ENCODE data around the gene FBRS.

DNA sequence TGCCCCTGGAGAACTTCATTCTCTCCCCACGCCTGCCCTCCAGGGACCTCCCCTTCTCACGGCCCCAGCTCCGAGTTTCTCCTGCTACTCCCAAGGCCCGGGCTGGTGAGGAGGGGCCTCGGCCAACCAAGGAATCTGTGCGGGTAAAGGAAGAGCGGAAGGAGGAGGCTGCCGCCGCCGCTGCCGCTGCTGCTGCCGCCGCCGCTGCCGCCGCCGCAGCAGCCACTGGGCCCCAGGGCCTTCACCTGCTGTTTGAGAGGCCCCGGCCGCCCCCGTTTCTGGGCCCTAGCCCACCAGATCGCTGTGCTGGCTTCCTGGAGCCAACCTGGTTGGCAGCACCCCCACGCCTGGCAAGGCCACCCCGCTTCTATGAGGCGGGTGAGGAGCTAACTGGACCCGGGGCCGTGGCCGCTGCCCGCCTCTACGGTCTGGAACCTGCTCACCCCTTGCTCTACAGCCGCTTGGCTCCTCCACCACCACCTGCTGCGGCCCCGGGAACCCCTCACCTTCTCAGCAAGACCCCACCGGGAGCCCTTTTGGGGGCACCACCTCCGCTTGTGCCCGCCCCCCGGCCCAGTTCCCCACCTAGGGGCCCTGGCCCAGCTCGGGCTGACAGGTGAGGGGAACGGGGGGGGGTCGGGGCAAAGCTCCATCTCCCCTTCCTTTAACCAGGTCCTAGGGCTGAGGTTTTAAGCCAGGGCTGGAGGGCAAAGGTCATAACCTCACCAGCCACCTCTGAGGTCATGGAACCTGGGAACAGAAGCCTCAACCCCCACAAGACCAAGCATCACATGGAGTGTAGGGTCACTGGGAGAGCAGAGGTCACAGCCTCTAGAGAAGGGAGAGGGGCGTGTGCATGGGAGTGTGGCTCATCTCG lies 11.0 kb downstream of the FBRS start:
- TF ChIP-seq, protein P1, sequence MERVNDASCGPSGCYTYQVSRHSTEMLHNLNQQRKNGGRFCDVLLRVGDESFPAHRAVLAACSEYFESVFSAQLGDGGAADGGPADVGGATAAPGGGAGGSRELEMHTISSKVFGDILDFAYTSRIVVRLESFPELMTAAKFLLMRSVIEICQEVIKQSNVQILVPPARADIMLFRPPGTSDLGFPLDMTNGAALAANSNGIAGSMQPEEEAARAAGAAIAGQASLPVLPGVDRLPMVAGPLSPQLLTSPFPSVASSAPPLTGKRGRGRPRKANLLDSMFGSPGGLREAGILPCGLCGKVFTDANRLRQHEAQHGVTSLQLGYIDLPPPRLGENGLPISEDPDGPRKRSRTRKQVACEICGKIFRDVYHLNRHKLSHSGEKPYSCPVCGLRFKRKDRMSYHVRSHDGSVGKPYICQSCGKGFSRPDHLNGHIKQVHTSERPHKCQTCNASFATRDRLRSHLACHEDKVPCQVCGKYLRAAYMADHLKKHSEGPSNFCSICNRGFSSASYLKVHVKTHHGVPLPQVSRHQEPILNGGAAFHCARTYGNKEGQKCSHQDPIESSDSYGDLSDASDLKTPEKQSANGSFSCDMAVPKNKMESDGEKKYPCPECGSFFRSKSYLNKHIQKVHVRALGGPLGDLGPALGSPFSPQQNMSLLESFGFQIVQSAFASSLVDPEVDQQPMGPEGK (CRISPR knock-in tag; IDR thresholded peaks at IDR 0.05; ENCODE audit: borderline replicate concordance), result no peak
- TF ChIP-seq ZNF565 (CRISPR knock-in tag; conservative IDR thresholded peaks at IDR 0.05; ENCODE audit: low read depth), result no peak

Measured in SK-N-SH treated with all-trans-retinoic acid at 6 μM for 48 hours (cell line).